Measurements from ENCODE around the gene NBR1.
"Not testable (repeated sequence)": the region's sequence is repeated elsewhere in the genome, so short reads cannot be mapped to it uniquely, and the experiment has no call there.

Gene NBR1

GRCh38 chr17:43135454-43135819 is 35.6 kb upstream of the NBR1 start:
- Histone ChIP-seq H3K9me3 (ENCODE audit: control insufficient read depth, low read length) (no peaks in the 10 kb centered on the region), H3K36me3 (ENCODE audit: control insufficient read depth, insufficient read depth, low read length) (no peaks in the 10 kb centered on the region), H3K4me1 (ENCODE audit: control insufficient read depth, insufficient read depth, low read length) (no peaks in the 10 kb centered on the region), H3K27ac (ENCODE audit: insufficient read depth, low read depth, low read length, poor library complexity, severe bottlenecking) (no peak overlapping the region), H3K27me3 (ENCODE audit: control insufficient read depth, insufficient read depth, low read length, poor library complexity, severe bottlenecking) (no peaks in the 10 kb centered on the region), H3K4me3 (ENCODE audit: insufficient read depth, low read depth, low read length) (no peak overlapping the region)
- 95 to 97% methylated on average over 19 of the region's 19 CpGs for WGBS, 2 experiments

GRCh38 chr17:43136574-43136973 is 34.4 kb upstream of the NBR1 start:
- H3K4me3 ChIP-seq (ENCODE audit: insufficient read depth, low read depth, low read length); H3K27me3 ChIP-seq (ENCODE audit: control insufficient read depth, insufficient read depth, low read length, poor library complexity, severe bottlenecking); H3K4me1 ChIP-seq (ENCODE audit: control insufficient read depth, insufficient read depth, low read length); H3K9me3 ChIP-seq (ENCODE audit: control insufficient read depth, low read length); H3K36me3 ChIP-seq (ENCODE audit: control insufficient read depth, insufficient read depth, low read length); H3K27ac ChIP-seq (ENCODE audit: insufficient read depth, low read depth, low read length, poor library complexity, severe bottlenecking): not testable (repeated sequence)
- 93 to 94% methylated on average over 3 of the region's 3 CpGs for WGBS, 2 experiments

GRCh38 chr17:43138531-43138930 is 32.5 kb upstream of the NBR1 start:
- not testable (repeated sequence) for H3K9me3 ChIP-seq (ENCODE audit: control insufficient read depth, low read length); H3K27me3 ChIP-seq (ENCODE audit: control insufficient read depth, insufficient read depth, low read length, poor library complexity, severe bottlenecking); H3K4me1 ChIP-seq (ENCODE audit: control insufficient read depth, insufficient read depth, low read length); H3K4me3 ChIP-seq (ENCODE audit: insufficient read depth, low read depth, low read length); H3K36me3 ChIP-seq (ENCODE audit: control insufficient read depth, insufficient read depth, low read length); H3K27ac ChIP-seq (ENCODE audit: insufficient read depth, low read depth, low read length, poor library complexity, severe bottlenecking)
- WGBS, 2 experiments = 89 to 92% methylated on average over 4 of the region's 4 CpGs

- Histone ChIP-seq H3K36me3 (ENCODE audit: control insufficient read depth, insufficient read depth, low read length) (no peaks in the 10 kb centered on the region), H3K27me3 (ENCODE audit: control insufficient read depth, insufficient read depth, low read length, poor library complexity, severe bottlenecking) (no peaks in the 10 kb centered on the region), H3K9me3 (ENCODE audit: control insufficient read depth, low read length) (no peaks in the 10 kb centered on the region), H3K4me1 (ENCODE audit: control insufficient read depth, insufficient read depth, low read length) (no peaks in the 10 kb centered on the region), H3K4me3 (ENCODE audit: insufficient read depth, low read depth, low read length) (no peak overlapping the region), H3K27ac (ENCODE audit: insufficient read depth, low read depth, low read length, poor library complexity, severe bottlenecking) (no peak overlapping the region)
- 88 to 91% methylated on average over 11 of the region's 11 CpGs for WGBS, 2 experiments
These were observed 30.4 kb upstream of the NBR1 start for GRCh38 chr17:43140396-43141332.

DNA sequence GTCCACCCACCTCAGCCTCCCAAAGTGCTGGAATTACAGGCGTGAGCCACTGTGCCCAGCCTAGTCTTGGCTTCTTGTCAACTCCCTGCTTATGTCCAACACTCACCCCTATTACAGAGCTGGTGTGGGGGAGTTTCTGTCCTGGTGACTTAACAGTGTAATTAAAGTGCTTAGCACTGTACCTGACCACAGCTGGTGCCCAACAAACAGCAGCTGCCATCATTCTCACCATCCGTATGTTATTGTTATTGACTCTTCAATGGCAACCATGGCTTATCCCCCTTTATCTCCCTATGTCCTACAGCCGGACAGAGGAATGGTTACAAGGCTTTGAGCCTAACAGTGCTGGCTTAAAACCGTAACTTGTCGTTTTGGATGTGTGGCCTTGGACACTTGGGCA is 28.9 kb upstream of the NBR1 start:
- Histone ChIP-seq H3K27ac (ENCODE audit: insufficient read depth, low read depth, low read length, poor library complexity, severe bottlenecking) (no peak overlapping the region), H3K36me3 (ENCODE audit: control insufficient read depth, insufficient read depth, low read length) (no peaks in the 10 kb centered on the region), H3K4me3 (ENCODE audit: insufficient read depth, low read depth, low read length) (no peak overlapping the region), H3K27me3 (ENCODE audit: control insufficient read depth, insufficient read depth, low read length, poor library complexity, severe bottlenecking) (no peaks in the 10 kb centered on the region), H3K4me1 (ENCODE audit: control insufficient read depth, insufficient read depth, low read length) (no peaks in the 10 kb centered on the region), H3K9me3 (ENCODE audit: control insufficient read depth, low read length) (no peaks in the 10 kb centered on the region)
- 96 to 97% methylated on average over 5 of the region's 5 CpGs for WGBS, 2 experiments

DNA sequence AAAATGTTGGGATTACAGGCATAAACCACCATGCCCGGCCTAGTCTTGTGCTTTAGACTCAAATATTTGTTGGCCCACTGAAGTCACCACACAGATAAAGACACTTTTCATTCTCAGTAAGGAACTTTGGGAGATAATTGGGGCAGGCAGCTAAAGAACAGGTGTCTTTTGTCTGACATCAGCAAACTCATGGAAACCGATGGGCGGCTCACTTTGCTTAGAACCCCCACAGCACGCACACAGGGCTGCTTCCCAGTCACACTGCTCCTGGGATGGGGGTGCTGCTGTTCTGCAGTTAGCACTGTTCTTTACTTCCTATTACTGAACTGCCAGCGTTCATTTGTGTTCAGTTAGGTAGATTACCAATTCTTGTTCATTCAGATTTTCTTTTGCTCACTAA is 27.8 kb upstream of the NBR1 start:
- H3K27me3 ChIP-seq (ENCODE audit: control insufficient read depth, insufficient read depth, low read length, poor library complexity, severe bottlenecking) = no peaks in the 10 kb centered on the region
- no peaks in the 10 kb centered on the region for H3K4me1 ChIP-seq (ENCODE audit: control insufficient read depth, insufficient read depth, low read length)
- no peak overlapping the region for H3K27ac ChIP-seq (ENCODE audit: insufficient read depth, low read depth, low read length, poor library complexity, severe bottlenecking)
- no peaks in the 10 kb centered on the region for H3K36me3 ChIP-seq (ENCODE audit: control insufficient read depth, insufficient read depth, low read length)
- H3K9me3 ChIP-seq (ENCODE audit: control insufficient read depth, low read length) = no peaks in the 10 kb centered on the region
- no peak overlapping the region for H3K4me3 ChIP-seq (ENCODE audit: insufficient read depth, low read depth, low read length)
- 93 to 95% methylated on average over 5 of the region's 5 CpGs for WGBS, 2 experiments

DNA sequence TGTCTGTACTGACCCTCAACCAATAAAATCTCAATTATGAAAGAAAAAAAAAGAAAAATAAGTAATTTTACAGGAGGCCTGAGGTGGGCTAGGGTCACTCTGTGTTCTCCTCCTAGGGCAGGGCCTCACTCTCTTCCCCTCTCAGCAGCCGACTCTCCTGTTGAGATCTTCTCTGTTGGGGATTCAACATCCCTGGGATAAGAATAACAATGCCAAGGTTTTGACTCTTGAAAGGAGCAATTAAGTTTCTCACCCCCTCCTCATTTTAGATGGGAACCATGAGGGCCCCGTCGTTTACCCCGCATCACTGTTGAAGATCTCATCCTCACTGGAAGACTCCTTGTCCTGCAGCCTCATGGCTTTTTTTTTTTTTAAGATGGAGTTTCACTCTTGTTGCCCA is 24.4 kb upstream of the NBR1 start:
- Histone ChIP-seq H3K36me3 (ENCODE audit: control insufficient read depth, insufficient read depth, low read length) (no peaks in the 10 kb centered on the region), H3K4me1 (ENCODE audit: control insufficient read depth, insufficient read depth, low read length) (no peaks in the 10 kb centered on the region), H3K9me3 (ENCODE audit: control insufficient read depth, low read length) (no peaks in the 10 kb centered on the region), H3K4me3 (ENCODE audit: insufficient read depth, low read depth, low read length) (no peak overlapping the region), H3K27ac (ENCODE audit: insufficient read depth, low read depth, low read length, poor library complexity, severe bottlenecking) (no peak overlapping the region), H3K27me3 (ENCODE audit: control insufficient read depth, insufficient read depth, low read length, poor library complexity, severe bottlenecking) (no peaks in the 10 kb centered on the region)
- 48 to 57% methylated on average over 4 of the region's 4 CpGs for WGBS, 2 experiments

DNA sequence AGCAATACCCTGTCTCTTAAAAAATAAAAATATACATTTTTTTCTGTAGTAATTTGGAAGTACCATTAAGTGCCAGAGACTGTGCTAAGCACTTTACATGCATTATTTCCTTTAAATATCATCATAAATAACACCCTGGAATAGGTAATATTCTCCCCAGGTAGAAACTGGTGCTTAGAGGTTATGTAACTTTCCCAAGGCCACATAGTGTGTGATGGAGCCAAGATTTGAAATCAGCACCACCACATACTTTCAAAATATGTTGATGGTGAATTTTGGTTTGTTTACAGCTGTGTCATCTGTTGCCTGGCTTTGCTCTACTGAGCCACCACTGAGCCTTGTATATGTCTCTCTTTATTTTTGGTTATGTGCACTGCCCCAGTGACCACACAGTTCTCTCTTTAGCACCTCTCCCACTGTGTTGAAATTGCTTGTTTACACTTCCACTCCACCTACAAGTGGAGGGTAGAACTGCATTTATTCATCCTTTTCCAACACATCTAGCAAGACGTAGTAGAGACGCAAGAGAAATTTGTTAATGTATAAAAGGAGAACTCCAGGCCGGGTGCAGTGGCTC is 19.0 kb upstream of the NBR1 start:
- H3K9me3 ChIP-seq (ENCODE audit: control insufficient read depth, low read length) = no peaks in the 10 kb centered on the region
- H3K27me3 ChIP-seq (ENCODE audit: control insufficient read depth, insufficient read depth, low read length, poor library complexity, severe bottlenecking) = no peaks in the 10 kb centered on the region
- peaks cover 7% of the 10 kb centered on the region for H3K36me3 ChIP-seq (ENCODE audit: control insufficient read depth, insufficient read depth, low read length)
- WGBS, 2 experiments = 98 to 99% methylated on average over 3 of the region's 3 CpGs
- H3K27ac ChIP-seq (ENCODE audit: insufficient read depth, low read depth, low read length, poor library complexity, severe bottlenecking) = no peak overlapping the region
- H3K4me3 ChIP-seq (ENCODE audit: insufficient read depth, low read depth, low read length) = no peak overlapping the region
- H3K4me1 ChIP-seq (ENCODE audit: control insufficient read depth, insufficient read depth, low read length) = no peaks in the 10 kb centered on the region

- H3K36me3 ChIP-seq (ENCODE audit: control insufficient read depth, insufficient read depth, low read length); H3K4me1 ChIP-seq (ENCODE audit: control insufficient read depth, insufficient read depth, low read length); H3K4me3 ChIP-seq (ENCODE audit: insufficient read depth, low read depth, low read length); H3K9me3 ChIP-seq (ENCODE audit: control insufficient read depth, low read length); H3K27me3 ChIP-seq (ENCODE audit: control insufficient read depth, insufficient read depth, low read length, poor library complexity, severe bottlenecking); H3K27ac ChIP-seq (ENCODE audit: insufficient read depth, low read depth, low read length, poor library complexity, severe bottlenecking): not testable (repeated sequence)
- WGBS, 2 experiments = 95 to 98% methylated on average over 3 of the region's 3 CpGs
These were observed 17.7 kb upstream of the NBR1 start for GRCh38 chr17:43153197-43153835.

DNA sequence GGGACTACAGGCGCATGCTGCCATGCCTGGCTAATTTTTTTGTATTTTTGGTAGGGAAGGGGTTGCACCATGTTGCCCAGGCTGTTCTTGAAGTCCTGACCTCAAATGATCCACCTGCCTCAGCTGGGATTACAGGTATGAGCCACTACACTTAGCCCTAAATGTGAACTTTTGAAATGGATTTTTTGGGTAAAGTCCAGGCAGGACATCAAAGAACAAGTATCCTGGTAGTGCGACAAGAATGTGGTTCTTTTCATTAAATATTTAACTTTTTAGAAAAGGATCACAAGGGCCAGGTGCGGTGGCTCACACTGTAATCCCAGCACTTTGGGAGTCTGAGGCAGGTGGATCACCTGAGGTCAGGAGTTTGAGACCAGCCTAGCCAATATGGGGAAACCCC is 15.3 kb upstream of the NBR1 start:
- peaks cover 7% of the 10 kb centered on the region for H3K36me3 ChIP-seq (ENCODE audit: control insufficient read depth, insufficient read depth, low read length)
- no peak overlapping the region for H3K4me3 ChIP-seq (ENCODE audit: insufficient read depth, low read depth, low read length)
- no peaks in the 10 kb centered on the region for H3K9me3 ChIP-seq (ENCODE audit: control insufficient read depth, low read length)
- H3K27ac ChIP-seq (ENCODE audit: insufficient read depth, low read depth, low read length, poor library complexity, severe bottlenecking) = no peak overlapping the region
- 96 to 99% methylated on average over 3 of the region's 3 CpGs for WGBS, 2 experiments
- no peaks in the 10 kb centered on the region for H3K27me3 ChIP-seq (ENCODE audit: control insufficient read depth, insufficient read depth, low read length, poor library complexity, severe bottlenecking)
- no peaks in the 10 kb centered on the region for H3K4me1 ChIP-seq (ENCODE audit: control insufficient read depth, insufficient read depth, low read length)

All from ectodermal cell (in vitro differentiated cells).